IMR-90 (cell line): ENCODE results near the gene TRIM24. TPM values are rescaled to one million over a fixed set of nuclear protein-coding genes. Genes with fewer than 3 reads are reported as not detected.

Experiments used
- ATAC-seq: fragments of 200-7000 bp; cut with Tn5 transposase; 2 replicates; pipeline ENCODE4 v1.9.1; 2020; ENCODE audit warnings: low read depth, mild to moderate bottlenecking, moderate library complexity
- BruUV-seq: library from RNA; stranded (reverse); fragments of 400-500 nt; replicated peaks from 2 replicates; lab custom pipeline; 2021; lab: Mats Ljungman, UMichigan
- CTCF ChIA-PET: fragments of 300-600 bp; formaldehyde crosslinking; extraction: SDS; loops from one replicate; lab custom pipeline; 2021; ENCODE audit warnings: antibody characterized with exemption; lab: Yijun Ruan, JAX
- POLR2A ChIA-PET: fragments of 300-600 bp; sonication (Branson Sonifier 250); formaldehyde crosslinking; loops from one replicate; lab custom pipeline; 2022; ENCODE audit warnings: antibody characterized with exemption; ENCODE audit not compliant: unreplicated experiment; lab: Charles Lee
- DNase-seq: peaks from one replicate; pipeline ENCODE4 v3.0.0; 2013
- H2AFZ ChIP-seq: replicated peaks from 2 replicates; pipeline ENCODE3; 2013; ENCODE audit warnings: low read length, mild to moderate bottlenecking; ENCODE audit not compliant: poor library complexity
- H2AK5ac ChIP-seq: 2 replicates; pipeline ENCODE4 v1.6.1; 2013; ENCODE audit warnings: low read depth, low read length, inconsistent platforms
- H2AK9ac ChIP-seq: replicated peaks from 2 replicates; pipeline ENCODE3; 2013; ENCODE audit warnings: mild to moderate bottlenecking, low read depth, low read length, moderate library complexity; ENCODE audit not compliant: poor library complexity
- H2BK120ac ChIP-seq: 2 replicates; pipeline ENCODE4 v1.6.1; 2013; ENCODE audit warnings: low read depth, low read length, inconsistent platforms
- H2BK15ac ChIP-seq: 3 replicates; pipeline ENCODE4 v1.6.1; 2013; ENCODE audit warnings: low read depth, low read length, inconsistent platforms
- H2BK20ac ChIP-seq: 2 replicates; pipeline ENCODE4 v1.6.1; 2013; ENCODE audit warnings: low read depth, mild to moderate bottlenecking, inconsistent platforms, low read length, moderate library complexity
- H2BK5ac ChIP-seq: 2 replicates; pipeline ENCODE4 v1.6.1; 2013; ENCODE audit warnings: mild to moderate bottlenecking, low read depth, low read length, inconsistent platforms; ENCODE audit not compliant: poor library complexity, severe bottlenecking
- H3K14ac ChIP-seq: replicated peaks from 2 replicates; pipeline ENCODE4 v1.6.1; 2013; ENCODE audit warnings: low read depth, low read length, inconsistent platforms
- H3K18ac ChIP-seq: 2 replicates; pipeline ENCODE4 v1.6.1; 2013; ENCODE audit warnings: low read depth, low read length, control low read depth
- H3K23ac ChIP-seq: 2 replicates; pipeline ENCODE4 v1.6.1; 2013; ENCODE audit warnings: low read depth, low read length, inconsistent platforms
- H3K27ac ChIP-seq: 2 replicates; pipeline ENCODE4 v1.5.1; 2013; ENCODE audit warnings: mild to moderate bottlenecking, control low read depth, low read length; ENCODE audit not compliant: insufficient read depth
- H3K27me3 ChIP-seq: 2 replicates; pipeline ENCODE4 v1.6.1; 2013; ENCODE audit warnings: low read length; ENCODE audit not compliant: control insufficient read depth, insufficient read depth
- H3K36me3 ChIP-seq: 2 replicates; pipeline ENCODE4 v1.6.1; 2013; ENCODE audit warnings: low read length, mixed read lengths; ENCODE audit not compliant: control insufficient read depth, insufficient read depth
- H3K4ac ChIP-seq: 2 replicates; pipeline ENCODE4 v1.6.1; 2013; ENCODE audit warnings: low read depth, low read length, inconsistent platforms
- H3K4me1 ChIP-seq: 2 replicates; pipeline ENCODE4 v1.6.1; 2013; ENCODE audit warnings: low read length, mixed read lengths; ENCODE audit not compliant: control insufficient read depth, insufficient read depth
- H3K4me2 ChIP-seq: 2 replicates; pipeline ENCODE4 v1.6.1; 2013; ENCODE audit warnings: low read depth, mild to moderate bottlenecking, control low read depth, low read length, moderate library complexity
- H3K4me3 ChIP-seq: 2 replicates; pipeline ENCODE4 v1.5.1; 2013; ENCODE audit warnings: low read depth, mild to moderate bottlenecking, control low read depth, low read length, moderate library complexity; ENCODE audit not compliant: insufficient read depth
- H3K56ac ChIP-seq: 2 replicates; pipeline ENCODE4 v1.6.1; 2013; ENCODE audit warnings: low read length, inconsistent platforms; ENCODE audit not compliant: insufficient read depth; ENCODE audit errors: extremely low read depth
- H3K79me1 ChIP-seq, 2 experiments: 2 replicates each; pipeline ENCODE4 v1.6.1; 2013; ENCODE audit warnings: low read length in 2 of 2, inconsistent platforms in 1 of 2, low read depth in 1 of 2
- H3K9ac ChIP-seq: 2 replicates; pipeline ENCODE4 v1.6.1; 2013; ENCODE audit warnings: low read depth, low read length, control low read depth
- H3K9me1 ChIP-seq: 2 replicates; pipeline ENCODE4 v1.6.1; 2013; ENCODE audit warnings: low read length, inconsistent platforms; ENCODE audit not compliant: insufficient read depth
- H3K9me3 ChIP-seq: 2 replicates; pipeline ENCODE4 v1.6.1; 2013; ENCODE audit warnings: low read length; ENCODE audit not compliant: control insufficient read depth, insufficient read depth
- H4K20me1 ChIP-seq: 2 replicates; pipeline ENCODE4 v1.6.1; 2013; ENCODE audit warnings: low read length, inconsistent platforms; ENCODE audit not compliant: insufficient read depth
- H4K5ac ChIP-seq: 2 replicates; pipeline ENCODE4 v1.6.1; 2013; ENCODE audit warnings: mild to moderate bottlenecking, low read depth, low read length, control low read depth
- H4K8ac ChIP-seq, 2 experiments: 2 replicates each; pipeline ENCODE4 v1.6.1; 2013; ENCODE audit warnings: low read depth in 2 of 2, low read length in 2 of 2, control low read depth in 1 of 2, inconsistent platforms in 1 of 2
- H4K91ac ChIP-seq: 2 replicates; pipeline ENCODE4 v1.6.1; 2013; ENCODE audit warnings: low read depth, low read length, inconsistent platforms; ENCODE audit not compliant: insufficient read depth
- BHLHE40 ChIP-seq: fragments of 150-350 bp; IDR thresholded peaks from 2 replicates; pipeline ENCODE4 v1.6.1; 2016; ENCODE audit warnings: mild to moderate bottlenecking, low read depth, low read length
- CEBPB ChIP-seq: IDR thresholded peaks from 2 replicates; pipeline ENCODE4 v1.6.1; 2012; ENCODE audit warnings: low read depth, low read length, improper control_type of control experiment
- CHD1 ChIP-seq: IDR thresholded peaks from 2 replicates; pipeline ENCODE4 v1.6.1; 2012; ENCODE audit warnings: low read depth, low read length, improper control_type of control experiment
- ELK1 ChIP-seq: fragments of 150-350 bp; IDR thresholded peaks from 2 replicates; pipeline ENCODE4 v1.6.1; 2016; ENCODE audit warnings: low read depth, mild to moderate bottlenecking, low read length, moderate library complexity, borderline replicate concordance
- FOS ChIP-seq: fragments of 150-350 bp; IDR thresholded peaks from 2 replicates; pipeline ENCODE4 v1.6.1; 2016; ENCODE audit warnings: low read depth, low read length
- MAFK ChIP-seq: IDR thresholded peaks from 2 replicates; pipeline ENCODE4 v1.6.1; 2012; ENCODE audit warnings: low read depth, low read length, improper control_type of control experiment
- MAZ ChIP-seq: IDR thresholded peaks from 2 replicates; pipeline ENCODE4 v1.6.1; 2012; ENCODE audit warnings: low read depth, mild to moderate bottlenecking, low read length, improper control_type of control experiment, moderate library complexity, borderline replicate concordance
- MXI1 ChIP-seq: IDR thresholded peaks from 2 replicates; pipeline ENCODE4 v1.6.1; 2012; ENCODE audit warnings: low read depth, mild to moderate bottlenecking, low read length, moderate library complexity, borderline replicate concordance
- NFE2L2 ChIP-seq: fragments of 150-350 bp; IDR thresholded peaks from 2 replicates; pipeline ENCODE4 v1.6.1; 2016; ENCODE audit warnings: low read depth, mild to moderate bottlenecking, low read length
- POLR2A ChIP-seq: IDR thresholded peaks from 2 replicates; pipeline ENCODE4 v1.6.1; 2012; ENCODE audit warnings: mild to moderate bottlenecking, low read depth, low read length
- RAD21 ChIP-seq: IDR thresholded peaks from 2 replicates; pipeline ENCODE4 v1.6.1; 2012; ENCODE audit warnings: low read length, improper control_type of control experiment
- RCOR1 ChIP-seq: IDR thresholded peaks from 2 replicates; pipeline ENCODE4 v1.6.1; 2012; ENCODE audit warnings: mild to moderate bottlenecking, low read length, improper control_type of control experiment; ENCODE audit not compliant: insufficient replicate concordance
- RFX5 ChIP-seq: IDR thresholded peaks from 2 replicates; pipeline ENCODE4 v1.8.0; 2012; ENCODE audit warnings: low read depth, mild to moderate bottlenecking, low read length, moderate library complexity
- SMC3 ChIP-seq: fragments of 150-350 bp; IDR thresholded peaks from 2 replicates; pipeline ENCODE4 v1.6.1; 2016; ENCODE audit warnings: low read depth, mild to moderate bottlenecking, antibody characterized with exemption, low read length, moderate library complexity
- WGBS, 2 experiments: methylation state at CpG; one replicate each; pipeline versions ENCODE4 v1.1.5 to v1.1.7; 2013; ENCODE audit warnings: missing lambda C conversion rate in 2 of 2; ENCODE audit not compliant: insufficient read length in 1 of 2; ENCODE audit errors: extremely low coverage in 2 of 2; 5-methylcytosine and 5-hydroxymethylcytosine counted together
- dilution Hi-C: fragments of 300-500 bp; cut with HindIII; formaldehyde crosslinking; loops from one replicate; pipeline ENCODE4 v1.14.3; 2018; ENCODE audit warnings: low sequenced_read_pairs; ENCODE audit not compliant: unreplicated experiment
- in situ Hi-C: fragments of 300-500 bp; cut with MboI; formaldehyde crosslinking; loops from 3 replicates; pipeline ENCODE4 v1.14.3; 2019; ENCODE audit warnings: low sequenced_read_pairs, inconsistent platforms, mixed read lengths
- intact Hi-C: fragments of 100-400 bp; cut with micrococcal nuclease; formaldehyde crosslinking; loops from 2 replicates; pipeline ENCODE4 v1.10.0; 2022
- polyA plus RNA-seq, 3 experiments: library from polyadenylated mRNA; depleted of rRNA; stranded (reverse); fragments of >200 nt; gene quantifications; 2 replicates each; pipeline ENCODE4 v1.2.3, GENCODE V29; 2012; ENCODE audit warnings: low replicate concordance in 1 of 3
- total RNA-seq: library from RNA; depleted of rRNA; stranded (reverse); fragments of >200 nt; gene quantifications from 2 replicates; pipeline ENCODE4 v1.2.3, GENCODE V29; 2012
- TF ChIP-seq, protein P1 (sequence below): fragments of 150-350 bp; IDR thresholded peaks from 2 replicates; pipeline ENCODE4 v1.6.1; 2017; ENCODE audit warnings: mild to moderate bottlenecking, antibody characterized with exemption, low read length, low read depth
- TF ChIP-seq, protein P2 (sequence below): conservative IDR thresholded peaks from 2 replicates; pipeline ENCODE4 v1.5.1; 2012; ENCODE audit warnings: mild to moderate bottlenecking, low read depth, low read length, improper control_type of control experiment

The TRIM24 gene
- total and polyA plus RNA-seq, 2 of the 4 experiments (the other 2 are of a cell fraction): 4.1 to 5.7 TPM

DNA sequence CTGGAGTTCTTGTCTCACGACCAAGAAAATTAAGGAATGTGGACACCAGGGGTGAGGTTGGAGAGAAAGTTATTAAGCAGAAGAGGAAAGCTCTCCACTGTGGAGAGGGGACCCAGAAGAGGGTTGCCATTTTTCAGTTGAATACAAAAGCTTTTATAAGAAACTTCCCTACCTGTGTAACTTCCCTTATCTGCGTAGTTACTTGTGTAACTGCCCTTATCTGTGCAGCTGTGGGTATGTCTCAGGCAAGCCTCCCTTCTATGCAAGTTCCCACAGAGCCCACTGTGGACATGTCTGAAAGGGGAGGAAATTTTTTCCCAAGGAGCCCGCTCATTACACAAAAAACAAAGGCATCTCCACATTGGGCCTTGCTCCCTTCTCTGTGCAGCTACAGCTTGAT lies 146.2 kb downstream of the TRIM24 start:
- no peak for DNase-seq
- Histone ChIP-seq H3K4me1 (no peaks in the 10 kb centered on the region), H3K4me2 (no peak overlapping the region), H2BK15ac (no peak overlapping the region), H2AFZ (no peak overlapping the region), H2AK9ac (no peak overlapping the region), H3K27ac (no peak overlapping the region), H3K27me3 (no peaks in the 10 kb centered on the region), H3K9me3 (no peaks in the 10 kb centered on the region), H2BK5ac (no peak overlapping the region), H3K79me1 (no peaks in the 10 kb centered on the region), H3K23ac (no peak overlapping the region), H4K8ac (no peak overlapping the region), H3K56ac (no peak overlapping the region), H4K91ac (no peak overlapping the region), H3K9me1 (no peaks in the 10 kb centered on the region), H3K18ac (no peak overlapping the region), H3K9ac (no peak overlapping the region), H3K36me3 (no peaks in the 10 kb centered on the region), H2AK5ac (no peak overlapping the region), H3K14ac (no peak overlapping the region), H4K5ac (no peak overlapping the region), H2BK20ac (no peak overlapping the region), H4K20me1 (no peaks in the 10 kb centered on the region), H2BK120ac (no peak overlapping the region), H3K4me3 (no peak overlapping the region), H3K4ac (no peak overlapping the region)
- no CpG with 5 or more reads among the region's 3 CpGs for WGBS, 2 experiments
- TF ChIP-seq MAZ (no peak), FOS (no peak), CEBPB (no peak), CHD1 (no peak), SMC3 (no peak), NFE2L2 (no peak), RAD21 (no peak), ELK1 (no peak), MAFK (no peak), POLR2A (no peak), MXI1 (no peak), RCOR1 (no peak), RFX5 (no peak), BHLHE40 (no peak)
- TF ChIP-seq, protein P1, sequence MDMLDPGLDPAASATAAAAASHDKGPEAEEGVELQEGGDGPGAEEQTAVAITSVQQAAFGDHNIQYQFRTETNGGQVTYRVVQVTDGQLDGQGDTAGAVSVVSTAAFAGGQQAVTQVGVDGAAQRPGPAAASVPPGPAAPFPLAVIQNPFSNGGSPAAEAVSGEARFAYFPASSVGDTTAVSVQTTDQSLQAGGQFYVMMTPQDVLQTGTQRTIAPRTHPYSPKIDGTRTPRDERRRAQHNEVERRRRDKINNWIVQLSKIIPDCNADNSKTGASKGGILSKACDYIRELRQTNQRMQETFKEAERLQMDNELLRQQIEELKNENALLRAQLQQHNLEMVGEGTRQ: no peak
- TF ChIP-seq, protein P2, sequence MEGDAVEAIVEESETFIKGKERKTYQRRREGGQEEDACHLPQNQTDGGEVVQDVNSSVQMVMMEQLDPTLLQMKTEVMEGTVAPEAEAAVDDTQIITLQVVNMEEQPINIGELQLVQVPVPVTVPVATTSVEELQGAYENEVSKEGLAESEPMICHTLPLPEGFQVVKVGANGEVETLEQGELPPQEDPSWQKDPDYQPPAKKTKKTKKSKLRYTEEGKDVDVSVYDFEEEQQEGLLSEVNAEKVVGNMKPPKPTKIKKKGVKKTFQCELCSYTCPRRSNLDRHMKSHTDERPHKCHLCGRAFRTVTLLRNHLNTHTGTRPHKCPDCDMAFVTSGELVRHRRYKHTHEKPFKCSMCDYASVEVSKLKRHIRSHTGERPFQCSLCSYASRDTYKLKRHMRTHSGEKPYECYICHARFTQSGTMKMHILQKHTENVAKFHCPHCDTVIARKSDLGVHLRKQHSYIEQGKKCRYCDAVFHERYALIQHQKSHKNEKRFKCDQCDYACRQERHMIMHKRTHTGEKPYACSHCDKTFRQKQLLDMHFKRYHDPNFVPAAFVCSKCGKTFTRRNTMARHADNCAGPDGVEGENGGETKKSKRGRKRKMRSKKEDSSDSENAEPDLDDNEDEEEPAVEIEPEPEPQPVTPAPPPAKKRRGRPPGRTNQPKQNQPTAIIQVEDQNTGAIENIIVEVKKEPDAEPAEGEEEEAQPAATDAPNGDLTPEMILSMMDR: no peak
- in situ Hi-C loops: no loop called here
- dilution Hi-C loops: no loop called here
- ATAC-seq: no peak
- CTCF ChIA-PET: no interaction called here
- no TSS peak for BruUV-seq
- intact Hi-C loops: no loop called here
- POLR2A ChIA-PET: no interaction called here
